ENCODE data around the gene SLC29A3.

SLC29A3 gene

DNA sequence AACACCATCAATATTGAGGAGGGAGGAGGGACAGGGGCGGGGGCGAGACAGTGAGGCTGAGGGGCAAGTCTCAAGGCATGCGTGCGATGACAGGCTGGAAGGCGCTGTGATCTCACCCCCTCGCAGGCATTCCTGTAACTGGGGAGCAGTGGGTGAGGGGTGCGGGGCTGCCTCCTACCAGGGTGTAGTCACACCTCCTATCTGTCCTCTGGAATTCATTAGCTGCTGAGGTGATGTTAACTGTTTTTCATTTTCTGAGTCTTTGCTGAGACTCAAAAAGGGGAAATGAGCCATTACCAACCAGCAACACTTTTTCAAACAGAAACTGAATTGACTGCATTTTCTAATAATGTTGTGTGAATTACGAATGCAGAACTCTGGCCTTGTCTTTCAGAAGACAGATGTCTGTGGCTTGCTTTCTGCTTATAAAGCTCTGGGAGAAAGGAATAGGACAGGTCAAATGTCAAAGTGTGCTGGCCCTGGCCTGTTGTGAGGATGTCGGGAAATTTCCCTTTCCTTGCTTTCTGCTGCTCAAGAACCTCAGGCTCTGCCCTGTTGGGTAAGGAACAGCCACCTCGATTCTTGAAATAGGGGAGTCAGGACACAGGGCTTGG lies 53.9 kb downstream of the SLC29A3 start:
- peak; percentile 41 for DNase-seq

DNA sequence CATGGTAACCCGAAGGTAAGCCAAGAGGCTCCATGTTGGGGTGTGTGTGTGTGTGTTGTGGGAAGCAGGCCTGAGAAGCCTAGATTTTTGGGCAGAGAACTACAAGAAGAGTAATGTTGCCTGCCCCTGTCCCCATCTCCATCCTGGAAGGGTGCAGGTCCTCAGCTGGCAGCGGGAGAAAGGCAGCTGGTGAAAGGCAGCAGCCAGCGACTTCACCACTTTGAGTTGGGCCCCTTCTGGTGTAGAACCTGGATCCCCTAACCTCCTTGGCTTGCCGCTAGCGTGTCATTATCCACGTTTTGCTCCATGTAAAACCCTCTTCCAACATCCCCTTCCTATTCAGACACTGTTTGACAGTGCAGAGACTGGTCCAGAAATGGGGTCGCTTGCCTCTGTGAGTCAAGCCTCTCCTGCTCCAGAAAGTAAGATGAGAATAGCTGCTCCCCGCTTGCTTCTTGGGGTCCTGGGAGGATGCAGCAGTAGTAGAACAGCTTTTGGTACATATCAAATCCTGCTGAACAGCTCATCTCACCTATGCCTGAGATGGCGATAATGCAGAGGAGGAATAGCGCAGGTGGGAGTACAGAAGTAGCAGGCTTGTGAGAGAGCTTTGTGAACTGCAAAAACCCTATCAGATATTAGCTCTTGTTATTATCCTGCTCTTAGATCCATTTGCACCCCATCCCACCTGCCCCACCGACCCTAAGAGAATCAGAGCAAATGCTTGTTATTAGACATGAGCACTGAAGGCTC lies 55.6 kb downstream of the SLC29A3 start:
- no peak for DNase-seq

DNA sequence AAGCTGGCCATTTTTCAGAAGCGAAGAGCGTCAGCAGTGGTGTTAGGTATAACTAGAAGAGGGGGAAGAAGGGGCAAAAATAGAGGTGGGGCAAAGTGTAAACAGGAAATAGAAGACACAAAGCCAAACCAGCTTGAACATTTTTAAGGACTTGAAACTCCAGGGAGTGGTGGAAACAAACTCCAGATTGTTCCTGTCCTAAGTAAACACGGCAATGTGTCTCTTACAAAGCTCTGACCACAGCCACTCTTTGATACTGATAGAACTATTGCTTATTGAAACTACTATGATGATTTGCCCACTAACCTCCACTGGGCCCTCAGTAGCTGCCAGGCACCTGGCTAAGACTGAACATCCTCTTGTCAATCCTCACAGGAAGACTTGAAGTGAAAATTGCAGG lies 56.9 kb downstream of the SLC29A3 start:
- DNase-seq = no peak

DNA sequence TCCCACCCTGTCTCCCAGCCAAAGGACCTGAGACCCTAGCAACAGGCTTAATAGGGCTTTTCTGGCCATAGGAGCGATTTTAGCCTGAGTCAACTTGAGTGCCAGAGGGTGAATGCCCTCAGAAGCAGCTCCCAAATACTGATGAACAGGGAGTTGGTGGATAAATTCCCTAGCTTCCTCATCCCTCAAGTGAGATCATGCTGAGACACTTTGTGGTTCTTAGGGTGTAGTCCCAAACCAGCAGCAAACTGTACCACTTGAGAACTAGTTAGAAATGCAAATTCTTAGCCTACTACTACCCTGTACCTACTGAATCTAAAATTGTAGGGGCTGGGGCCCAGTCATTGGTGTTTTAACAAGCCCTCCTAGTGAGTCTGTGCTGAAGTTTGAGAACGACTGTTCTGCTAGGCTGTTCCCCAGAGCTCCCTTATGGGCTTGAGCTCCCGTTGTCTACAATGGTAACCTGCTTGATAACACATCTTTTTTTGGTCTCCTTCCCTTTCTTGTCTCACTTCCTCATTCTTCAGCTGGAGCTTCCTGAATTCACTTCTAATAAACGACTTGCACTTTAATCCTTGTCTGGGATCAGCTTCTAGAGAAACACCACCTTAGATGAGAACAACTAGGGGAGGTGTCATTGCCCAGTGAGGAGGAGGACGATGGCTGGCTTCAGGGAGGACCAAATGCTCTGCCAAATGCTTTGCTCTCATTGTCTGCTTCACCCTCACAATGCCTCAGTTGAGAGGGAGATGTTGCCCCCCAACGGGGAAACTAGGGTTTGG lies 59.5 kb downstream of the SLC29A3 start:
- no peak for DNase-seq

DNA sequence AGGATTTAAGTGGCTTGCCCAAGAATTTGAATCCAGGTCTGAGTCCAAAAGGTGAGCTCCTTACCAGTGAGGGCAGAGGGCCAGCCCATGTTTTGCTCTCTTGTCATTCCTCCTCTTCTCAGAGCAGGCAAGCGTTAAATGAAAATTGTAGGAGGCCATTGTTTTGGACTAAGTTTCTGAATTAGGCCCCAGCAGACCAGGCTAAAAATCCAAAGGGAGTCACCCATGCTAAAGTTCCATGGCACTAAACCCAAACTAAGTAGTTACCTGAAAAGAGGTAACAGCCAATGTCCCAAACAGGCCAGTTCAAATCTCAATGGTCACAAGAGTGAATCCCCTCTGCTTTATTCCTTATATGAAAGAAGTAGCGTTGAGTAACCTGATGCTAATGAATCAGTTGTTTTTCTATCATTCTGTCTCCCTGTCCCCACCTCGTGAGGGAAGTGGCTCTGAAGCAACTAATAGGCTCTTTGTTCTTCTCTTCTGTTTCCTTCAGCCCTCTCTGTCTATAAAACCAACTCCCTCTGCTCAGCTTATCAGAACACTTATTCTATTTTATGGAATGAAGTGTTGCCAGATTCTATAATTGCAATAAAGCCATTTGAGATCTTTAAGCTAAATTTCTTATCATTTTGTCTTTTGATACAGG lies 60.2 kb downstream of the SLC29A3 start:
- no peak for DNase-seq

DNA sequence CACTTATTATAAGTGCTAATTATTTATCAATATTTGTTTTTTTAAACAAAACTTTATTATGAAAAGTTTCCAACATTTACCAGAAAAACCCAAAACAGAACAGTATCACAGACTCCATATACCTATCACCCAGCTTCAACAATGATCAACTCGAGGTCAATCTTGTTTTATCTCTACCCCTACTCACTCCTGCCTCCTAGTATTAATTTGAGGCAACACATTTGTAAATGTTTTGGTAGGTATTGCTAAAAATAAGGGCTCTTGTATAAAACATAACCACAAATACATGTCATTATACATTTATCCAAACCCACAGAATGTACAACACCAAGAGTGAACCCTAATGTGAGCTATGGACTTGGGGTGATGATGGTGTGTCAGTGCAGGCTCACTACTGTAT lies 61.8 kb downstream of the SLC29A3 start:
- DNase-seq = no peak

DNA sequence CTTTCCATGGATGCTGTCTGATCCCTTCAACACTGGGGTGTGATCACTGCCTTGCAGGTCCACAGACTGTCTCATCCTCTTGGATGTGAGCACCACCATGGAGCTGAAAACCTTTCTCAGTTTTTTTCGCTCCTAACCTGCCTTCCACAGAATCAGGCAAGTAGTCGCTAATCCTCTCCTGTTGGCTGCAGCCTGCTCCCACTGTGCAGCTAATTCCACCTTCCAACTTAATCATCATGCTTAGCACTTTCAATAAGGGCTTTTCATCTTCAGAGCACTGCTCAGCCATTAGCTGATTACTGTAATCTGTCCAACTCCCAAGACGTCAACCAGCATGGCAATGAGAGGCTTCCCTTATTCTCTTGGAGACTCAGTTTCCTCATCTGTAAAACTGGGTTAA lies 62.6 kb downstream of the SLC29A3 start:
- no peak for DNase-seq

DNA sequence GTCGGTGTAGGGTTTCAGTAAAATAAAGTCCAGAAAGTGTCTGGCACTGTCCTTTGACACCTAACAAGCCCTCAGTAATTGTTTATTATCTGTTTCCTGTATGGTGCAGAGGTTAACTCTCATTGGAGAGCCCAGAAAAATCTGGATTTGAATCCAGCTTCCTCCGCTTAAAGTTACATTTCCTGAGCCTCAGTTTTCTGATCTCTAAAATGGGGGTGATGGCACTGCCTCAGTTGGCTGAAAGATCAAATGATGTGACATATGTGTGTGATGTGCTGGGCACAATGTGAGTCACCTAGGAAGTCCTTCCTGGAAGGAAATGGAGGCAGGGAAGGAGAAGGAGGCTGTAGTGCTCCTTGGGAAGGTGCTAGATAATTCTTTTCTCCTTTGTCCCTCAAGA lies 63.0 kb downstream of the SLC29A3 start:
- DNase-seq = no peak

DNA sequence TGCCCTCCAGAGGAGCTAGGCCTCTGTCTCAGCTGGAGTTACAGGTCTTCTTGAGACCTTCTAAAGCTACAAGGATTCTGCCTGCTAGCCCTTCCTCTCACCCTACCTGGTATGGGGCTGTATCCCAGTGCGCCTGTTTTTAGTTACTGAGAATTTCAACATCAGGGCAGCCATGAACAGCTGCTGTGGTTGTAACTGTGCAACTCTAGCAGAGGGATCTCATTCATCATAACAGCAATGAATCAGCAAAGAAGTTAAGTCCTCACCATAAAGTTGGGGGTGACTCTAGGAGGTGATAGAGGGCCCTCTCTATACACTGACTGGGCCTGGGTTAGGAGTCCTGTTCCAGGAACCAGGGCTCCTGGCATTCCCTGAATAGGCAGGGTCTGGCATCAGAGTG lies 63.7 kb downstream of the SLC29A3 start:
- no peak for DNase-seq

DNA sequence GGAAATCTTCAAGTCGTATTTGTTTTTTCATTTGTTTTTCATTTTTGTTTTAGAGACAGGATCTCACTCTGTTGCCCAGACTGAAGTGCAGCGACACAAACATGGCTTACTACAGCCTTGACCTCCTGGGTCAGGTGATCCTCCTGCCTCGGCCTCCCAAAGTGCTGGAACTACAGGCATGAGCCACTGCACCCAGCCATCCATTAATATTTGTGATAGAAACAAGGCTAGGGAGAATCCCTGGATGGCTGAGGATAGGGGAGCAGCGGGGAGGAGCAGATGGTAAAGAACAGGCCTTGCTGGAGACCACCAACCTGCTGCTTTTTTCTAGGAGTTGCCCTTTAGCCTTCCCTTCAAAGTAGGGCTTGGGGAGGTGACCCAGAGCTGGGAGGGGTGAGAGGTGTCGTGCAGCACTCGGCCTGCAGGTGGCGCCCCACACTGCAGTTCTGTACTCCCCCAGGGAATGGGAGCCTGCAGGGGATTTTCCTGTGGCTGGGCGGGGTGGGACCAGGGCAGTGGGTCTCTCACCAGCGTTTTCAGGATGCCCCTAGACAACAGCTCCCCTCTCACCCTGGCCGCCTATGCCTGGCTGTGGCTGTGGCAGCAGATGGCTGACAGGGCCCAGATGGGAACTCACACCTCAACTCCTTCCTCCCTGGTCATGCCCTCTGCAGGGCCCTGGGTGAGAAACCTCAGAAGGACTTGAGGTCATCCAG lies 65.1 kb downstream of the SLC29A3 start:
- DNase-seq = peak; percentile 31

DNA sequence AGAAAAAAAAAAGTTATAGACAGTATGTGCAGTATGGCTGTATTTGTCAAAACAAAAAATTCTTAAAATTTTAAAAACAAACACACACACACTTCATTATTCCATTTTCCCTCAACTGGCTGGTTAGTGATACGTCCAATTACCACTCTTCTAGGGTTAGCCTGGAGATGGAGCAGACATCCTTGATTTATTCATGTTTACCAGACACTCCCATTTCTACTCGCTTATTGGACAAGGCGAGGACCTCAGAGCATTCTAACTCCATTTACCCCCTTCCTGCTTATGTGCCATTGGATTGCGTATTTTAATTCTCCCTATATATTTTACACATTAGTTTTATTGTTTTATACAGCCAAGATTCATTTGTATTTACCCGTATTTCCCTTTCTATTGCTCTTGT lies 69.1 kb downstream of the SLC29A3 start:
- DNase-seq = no peak

DNA sequence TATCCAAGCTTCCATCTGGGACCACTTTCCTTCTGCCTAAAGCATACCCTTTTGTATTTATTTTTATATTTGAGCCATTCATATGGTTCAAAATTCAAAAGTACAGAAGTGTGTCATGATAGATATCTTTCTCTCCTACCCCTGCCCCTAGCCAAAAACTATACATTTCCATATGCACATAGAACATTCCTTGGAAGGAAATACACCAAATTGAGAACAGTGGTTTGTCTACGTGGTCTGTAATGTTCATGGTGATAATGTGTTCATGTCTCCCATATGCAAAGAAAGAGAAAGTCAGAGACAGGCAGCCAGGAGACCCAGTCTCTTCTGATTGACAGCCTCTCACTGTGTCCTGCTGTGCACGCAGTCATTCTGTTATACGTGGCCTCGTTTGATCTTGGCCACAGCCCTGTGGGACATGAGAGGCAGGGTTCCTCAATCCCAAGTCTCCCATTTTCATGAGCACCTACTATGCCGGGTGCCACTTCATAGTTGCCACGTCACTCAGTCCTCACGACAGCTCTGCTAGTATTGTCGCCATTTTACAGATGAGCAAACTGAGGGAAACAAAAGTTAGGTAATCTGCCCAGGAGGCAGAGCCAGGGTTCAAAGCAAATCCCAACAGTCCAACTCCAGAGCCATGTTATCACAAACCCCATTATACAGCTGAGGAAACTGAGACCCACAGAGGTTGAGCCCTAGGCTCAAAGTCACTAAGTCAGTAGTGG lies 69.7 kb downstream of the SLC29A3 start:
- no peak for DNase-seq

DNA sequence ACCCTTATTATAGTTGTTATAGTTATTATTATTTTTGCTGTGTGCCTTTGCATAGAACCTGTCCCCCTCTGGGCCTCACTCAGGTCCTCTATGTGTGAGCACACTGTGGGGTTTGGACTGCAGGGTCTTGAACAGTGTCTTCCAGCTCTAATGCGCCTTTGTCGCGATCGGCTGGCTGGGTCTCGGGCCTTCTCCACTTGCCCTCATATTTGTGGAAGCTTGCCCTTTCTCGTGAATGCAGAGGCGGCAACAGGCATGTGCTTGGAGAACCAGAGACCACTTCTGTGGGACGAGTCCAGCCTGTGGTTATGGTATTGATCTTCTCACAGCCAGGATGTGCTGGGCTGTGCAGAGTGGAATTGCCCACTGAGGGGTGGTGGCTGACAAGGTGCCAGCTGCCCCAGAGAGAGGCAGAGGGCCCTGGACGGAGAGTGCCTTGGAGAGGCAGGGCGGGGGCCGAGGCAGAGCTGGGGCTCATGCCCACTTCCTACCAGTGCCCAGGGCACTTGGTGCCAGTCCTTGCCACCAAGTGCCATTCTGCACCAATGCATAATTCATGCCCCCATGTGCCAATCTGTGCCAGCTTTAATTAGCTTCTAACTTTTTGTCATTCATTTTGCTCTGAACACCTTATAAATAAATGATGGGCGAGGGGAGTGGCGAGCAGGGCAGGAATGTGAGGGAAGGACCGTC lies 70.9 kb downstream of the SLC29A3 start:
- DNase-seq = no peak

DNA sequence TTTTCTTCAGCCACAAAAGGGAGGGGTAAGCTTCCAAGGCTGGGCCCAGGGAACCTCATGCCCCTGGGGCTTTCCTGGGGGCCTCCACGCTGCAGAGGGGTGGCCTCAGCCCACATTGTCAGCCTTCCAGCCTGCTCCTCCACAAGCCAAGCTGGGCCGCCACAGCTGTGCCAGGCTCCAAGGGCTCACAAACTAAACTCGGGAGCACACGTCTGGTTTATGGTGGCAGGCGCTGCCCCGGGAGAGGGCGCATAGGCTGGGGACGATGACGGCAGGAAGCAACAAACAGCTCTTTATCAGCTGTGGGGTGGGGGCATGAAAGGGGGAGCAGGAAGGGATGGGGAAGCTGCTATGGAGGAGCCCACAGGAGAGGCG lies 71.4 kb downstream of the SLC29A3 start:
- no peak for DNase-seq

DNA sequence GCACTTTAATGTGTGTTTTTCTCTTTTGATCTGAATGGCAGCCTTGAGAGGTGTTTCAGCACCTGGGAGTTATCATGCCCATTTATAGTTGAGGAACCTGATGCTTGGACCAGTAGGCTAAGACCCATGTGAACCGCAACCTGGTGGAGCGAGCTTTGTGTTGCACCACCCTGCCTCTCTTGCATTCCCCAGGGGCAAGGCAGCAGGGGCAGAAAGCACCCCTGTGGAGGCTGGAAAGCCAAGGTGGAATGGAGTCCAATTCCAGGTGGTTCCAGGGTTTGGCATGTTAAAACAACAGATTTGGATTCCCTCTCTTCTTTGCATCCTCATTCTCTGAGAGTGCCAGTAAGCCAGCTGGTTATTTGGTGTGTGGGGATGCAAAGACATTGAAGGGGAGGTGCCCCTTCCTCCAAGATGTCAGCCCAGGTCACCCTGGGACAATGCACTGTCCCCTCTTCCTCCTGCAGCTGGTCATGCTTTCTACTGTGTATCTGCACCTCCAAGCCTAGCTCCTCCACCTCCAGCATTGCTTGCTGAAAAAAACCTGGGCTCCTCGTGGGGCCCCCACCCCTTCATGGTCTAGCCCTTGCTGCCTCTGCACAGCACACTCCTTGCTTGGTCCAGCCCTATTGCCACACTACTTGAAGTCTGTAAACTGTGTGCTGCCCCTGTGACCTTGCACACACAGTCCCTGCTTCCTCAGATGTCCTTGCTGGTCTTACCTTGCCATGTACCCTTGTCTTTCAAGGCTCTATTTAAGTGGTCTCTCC lies 72.0 kb downstream of the SLC29A3 start:
- no peak for DNase-seq

DNA sequence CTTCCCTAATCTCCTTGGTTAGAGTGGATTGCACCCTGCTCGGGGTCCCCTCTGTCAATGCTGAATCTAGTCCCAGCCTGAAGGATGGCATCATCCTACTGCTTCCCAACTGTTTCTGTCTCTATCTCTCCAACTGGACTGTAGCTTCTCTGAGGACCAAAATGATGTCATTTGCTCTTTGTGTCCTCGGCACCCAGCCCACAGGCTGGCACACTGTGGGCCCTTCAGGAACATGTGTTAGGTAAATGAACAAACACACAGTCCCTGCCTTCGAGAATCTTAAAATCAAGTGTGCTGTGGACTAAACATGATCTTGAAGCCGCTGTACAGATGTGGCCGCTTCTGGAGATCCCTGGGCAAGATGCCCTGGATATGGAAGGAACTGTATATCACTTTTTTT lies 72.6 kb downstream of the SLC29A3 start:
- DNase-seq = no peak

DNA sequence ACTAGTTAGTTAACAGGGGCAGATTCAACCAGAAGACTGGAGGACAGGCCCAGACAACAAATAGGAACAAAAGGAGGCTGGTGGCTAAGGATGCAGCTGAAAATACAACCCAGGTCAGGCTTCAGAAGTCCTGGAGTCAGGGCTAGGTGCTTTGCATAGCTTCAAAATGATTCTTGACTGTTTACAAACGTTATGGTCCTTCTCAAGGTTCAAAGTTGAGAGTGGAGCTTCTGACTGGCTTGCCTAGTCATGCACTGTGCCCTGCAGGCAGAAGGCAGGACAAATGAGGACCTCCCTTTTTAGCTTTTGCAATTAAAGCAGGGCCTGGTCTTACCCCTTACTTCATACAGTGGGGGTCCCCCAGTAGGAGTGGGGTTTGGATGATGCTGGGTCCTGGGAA lies 73.2 kb downstream of the SLC29A3 start:
- no peak for DNase-seq

DNA sequence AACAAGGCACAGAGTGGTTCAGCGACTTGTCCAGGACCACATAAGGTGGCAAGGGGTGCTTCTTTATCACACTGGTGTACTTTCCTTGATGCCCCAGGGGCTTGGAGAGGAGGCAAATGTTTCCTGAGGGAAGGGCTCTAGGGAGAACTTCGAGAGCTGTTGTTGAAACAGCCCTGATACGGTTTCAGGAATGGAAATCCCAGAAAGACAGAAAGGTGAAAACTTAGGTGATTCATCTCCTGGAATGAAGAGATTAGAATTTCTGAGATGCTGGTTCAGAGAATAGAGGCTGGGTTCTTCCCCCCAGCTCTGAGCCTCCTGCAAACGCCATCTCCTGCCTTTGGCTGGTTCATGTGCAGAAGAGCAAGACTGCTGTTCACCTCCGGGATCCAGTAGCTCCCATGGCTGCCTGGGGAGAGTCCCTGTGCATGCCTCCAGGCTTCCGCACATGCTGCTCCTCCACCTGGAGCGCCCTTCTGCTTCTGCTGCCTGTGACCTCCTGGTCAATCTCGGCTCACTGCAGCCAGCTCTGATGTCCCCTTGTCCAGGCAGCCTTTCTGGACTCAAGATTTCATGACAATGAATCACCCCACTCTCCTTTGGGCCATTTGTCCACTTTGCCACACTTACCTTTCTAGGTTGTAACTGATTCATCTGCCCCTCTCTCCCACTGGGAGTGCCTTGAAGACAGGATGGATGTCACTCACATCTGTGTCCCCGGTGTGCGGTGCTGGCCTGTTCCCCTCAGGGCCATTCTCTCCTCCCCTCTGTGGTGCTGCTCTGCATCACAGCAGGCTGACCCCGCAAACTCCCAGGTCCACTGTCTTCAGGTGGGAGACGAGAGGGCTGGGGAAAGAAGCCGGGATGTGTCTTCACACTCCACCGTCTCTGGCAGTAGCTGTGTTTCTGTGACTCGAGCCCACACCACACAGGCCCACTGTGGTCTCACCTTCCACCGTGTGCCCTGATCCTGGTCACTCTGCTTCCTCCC lies 74.0 kb downstream of the SLC29A3 start:
- no peak for DNase-seq

DNA sequence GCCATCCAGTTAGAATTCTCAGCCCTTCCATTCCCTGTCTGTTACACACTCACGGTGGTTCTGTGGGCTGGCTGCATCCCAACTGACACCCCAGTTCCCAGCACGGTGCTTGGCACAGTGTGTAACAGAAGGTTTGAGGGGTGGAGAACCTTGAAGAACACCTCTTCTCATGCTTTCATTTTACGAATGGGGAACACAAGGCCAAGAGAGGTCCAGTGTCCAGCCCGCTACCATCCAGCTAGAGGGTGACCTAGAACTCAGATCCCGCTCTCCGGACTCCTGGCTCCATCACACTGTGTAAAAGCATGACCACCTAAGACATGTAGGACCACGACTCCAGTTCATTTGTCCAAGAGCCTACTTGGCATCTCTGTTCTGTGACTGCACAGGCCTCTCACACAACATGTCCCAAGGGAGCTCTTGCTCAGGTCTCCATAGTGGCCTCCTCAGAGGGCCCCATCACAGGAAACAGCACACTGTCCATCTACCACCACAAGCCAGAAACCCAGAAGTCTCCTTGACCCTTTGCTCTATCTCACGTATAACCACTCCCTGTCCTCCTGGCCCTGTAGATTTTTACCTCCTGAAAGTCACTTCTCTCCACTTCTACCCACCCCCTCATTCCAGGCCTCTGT lies 74.9 kb downstream of the SLC29A3 start:
- DNase-seq = no peak

Data from fibroblast of skin of back (primary cell).